Measurements from ENCODE around the gene PPP1R15A.
A peak's percentile ranks its signal among the peaks of the same experiment; 100 is the strongest.

DNA sequence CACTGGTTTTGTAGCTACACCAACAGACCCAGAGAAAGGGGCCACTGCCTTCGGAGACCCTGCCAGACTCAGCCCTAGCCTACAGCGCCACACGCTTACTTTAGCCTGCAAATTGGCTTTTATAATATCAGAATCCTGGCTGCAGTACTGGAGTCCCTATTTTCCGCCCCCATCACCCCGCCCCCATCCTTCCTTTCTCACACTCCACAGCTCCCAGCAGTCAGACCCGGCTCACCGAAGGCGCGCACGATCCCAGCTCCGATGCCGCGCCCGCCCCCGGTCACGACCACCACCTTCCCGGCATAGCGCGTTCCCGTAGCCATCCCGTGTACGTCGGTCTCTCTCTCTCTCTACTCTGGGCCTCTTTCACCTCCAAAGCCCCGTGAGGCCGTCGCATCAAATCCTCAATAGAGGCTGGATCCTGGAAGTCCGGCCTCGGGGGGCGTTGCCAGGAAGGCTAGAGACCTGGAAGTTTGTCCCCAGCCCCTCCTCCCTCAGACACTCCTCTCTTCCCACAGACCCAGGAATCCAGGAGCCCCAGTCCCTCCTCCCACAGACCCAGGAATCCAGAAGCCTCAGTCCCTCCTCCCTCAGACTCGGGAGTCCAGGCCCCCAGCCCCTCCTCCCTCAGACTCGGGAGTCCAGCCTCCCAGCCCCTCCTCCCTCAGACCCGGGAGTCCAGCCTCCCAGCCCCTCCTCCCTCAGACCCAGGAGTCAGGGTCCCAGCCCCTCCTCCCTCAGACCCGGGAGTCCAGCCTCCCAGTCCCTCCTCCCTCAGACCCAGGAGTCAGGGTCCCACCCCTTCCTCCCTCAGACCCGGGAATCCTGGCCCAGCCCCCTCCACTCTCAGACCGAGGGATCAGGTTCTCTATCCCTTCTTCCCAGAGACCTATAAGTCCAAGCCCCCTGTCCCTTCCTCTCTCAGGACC, 35.9 kb upstream of the PPP1R15A start, which contains the start of gene HSD17B14:
- TF ChIP-seq TAF1 (conservative IDR thresholded peaks at IDR 0.05) = no peak
- TF ChIP-seq, protein P1, sequence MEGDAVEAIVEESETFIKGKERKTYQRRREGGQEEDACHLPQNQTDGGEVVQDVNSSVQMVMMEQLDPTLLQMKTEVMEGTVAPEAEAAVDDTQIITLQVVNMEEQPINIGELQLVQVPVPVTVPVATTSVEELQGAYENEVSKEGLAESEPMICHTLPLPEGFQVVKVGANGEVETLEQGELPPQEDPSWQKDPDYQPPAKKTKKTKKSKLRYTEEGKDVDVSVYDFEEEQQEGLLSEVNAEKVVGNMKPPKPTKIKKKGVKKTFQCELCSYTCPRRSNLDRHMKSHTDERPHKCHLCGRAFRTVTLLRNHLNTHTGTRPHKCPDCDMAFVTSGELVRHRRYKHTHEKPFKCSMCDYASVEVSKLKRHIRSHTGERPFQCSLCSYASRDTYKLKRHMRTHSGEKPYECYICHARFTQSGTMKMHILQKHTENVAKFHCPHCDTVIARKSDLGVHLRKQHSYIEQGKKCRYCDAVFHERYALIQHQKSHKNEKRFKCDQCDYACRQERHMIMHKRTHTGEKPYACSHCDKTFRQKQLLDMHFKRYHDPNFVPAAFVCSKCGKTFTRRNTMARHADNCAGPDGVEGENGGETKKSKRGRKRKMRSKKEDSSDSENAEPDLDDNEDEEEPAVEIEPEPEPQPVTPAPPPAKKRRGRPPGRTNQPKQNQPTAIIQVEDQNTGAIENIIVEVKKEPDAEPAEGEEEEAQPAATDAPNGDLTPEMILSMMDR (IDR thresholded peaks at IDR 0.05; ENCODE audit: low read depth, low read length, missing input control) = no peak
- TF ChIP-seq RAD21 (IDR thresholded peaks at IDR 0.05) = peak; percentile 3 to 4
- TF ChIP-seq YY1 (IDR thresholded peaks at IDR 0.05) = no peak
- TF ChIP-seq SP1 (IDR thresholded peaks at IDR 0.05) = peak; percentile 12
- TF ChIP-seq, protein P2, sequence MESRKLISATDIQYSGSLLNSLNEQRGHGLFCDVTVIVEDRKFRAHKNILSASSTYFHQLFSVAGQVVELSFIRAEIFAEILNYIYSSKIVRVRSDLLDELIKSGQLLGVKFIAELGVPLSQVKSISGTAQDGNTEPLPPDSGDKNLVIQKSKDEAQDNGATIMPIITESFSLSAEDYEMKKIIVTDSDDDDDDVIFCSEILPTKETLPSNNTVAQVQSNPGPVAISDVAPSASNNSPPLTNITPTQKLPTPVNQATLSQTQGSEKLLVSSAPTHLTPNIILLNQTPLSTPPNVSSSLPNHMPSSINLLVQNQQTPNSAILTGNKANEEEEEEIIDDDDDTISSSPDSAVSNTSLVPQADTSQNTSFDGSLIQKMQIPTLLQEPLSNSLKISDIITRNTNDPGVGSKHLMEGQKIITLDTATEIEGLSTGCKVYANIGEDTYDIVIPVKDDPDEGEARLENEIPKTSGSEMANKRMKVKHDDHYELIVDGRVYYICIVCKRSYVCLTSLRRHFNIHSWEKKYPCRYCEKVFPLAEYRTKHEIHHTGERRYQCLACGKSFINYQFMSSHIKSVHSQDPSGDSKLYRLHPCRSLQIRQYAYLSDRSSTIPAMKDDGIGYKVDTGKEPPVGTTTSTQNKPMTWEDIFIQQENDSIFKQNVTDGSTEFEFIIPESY (IDR thresholded peaks at IDR 0.05) = no peak
- TF ChIP-seq, protein P3, sequence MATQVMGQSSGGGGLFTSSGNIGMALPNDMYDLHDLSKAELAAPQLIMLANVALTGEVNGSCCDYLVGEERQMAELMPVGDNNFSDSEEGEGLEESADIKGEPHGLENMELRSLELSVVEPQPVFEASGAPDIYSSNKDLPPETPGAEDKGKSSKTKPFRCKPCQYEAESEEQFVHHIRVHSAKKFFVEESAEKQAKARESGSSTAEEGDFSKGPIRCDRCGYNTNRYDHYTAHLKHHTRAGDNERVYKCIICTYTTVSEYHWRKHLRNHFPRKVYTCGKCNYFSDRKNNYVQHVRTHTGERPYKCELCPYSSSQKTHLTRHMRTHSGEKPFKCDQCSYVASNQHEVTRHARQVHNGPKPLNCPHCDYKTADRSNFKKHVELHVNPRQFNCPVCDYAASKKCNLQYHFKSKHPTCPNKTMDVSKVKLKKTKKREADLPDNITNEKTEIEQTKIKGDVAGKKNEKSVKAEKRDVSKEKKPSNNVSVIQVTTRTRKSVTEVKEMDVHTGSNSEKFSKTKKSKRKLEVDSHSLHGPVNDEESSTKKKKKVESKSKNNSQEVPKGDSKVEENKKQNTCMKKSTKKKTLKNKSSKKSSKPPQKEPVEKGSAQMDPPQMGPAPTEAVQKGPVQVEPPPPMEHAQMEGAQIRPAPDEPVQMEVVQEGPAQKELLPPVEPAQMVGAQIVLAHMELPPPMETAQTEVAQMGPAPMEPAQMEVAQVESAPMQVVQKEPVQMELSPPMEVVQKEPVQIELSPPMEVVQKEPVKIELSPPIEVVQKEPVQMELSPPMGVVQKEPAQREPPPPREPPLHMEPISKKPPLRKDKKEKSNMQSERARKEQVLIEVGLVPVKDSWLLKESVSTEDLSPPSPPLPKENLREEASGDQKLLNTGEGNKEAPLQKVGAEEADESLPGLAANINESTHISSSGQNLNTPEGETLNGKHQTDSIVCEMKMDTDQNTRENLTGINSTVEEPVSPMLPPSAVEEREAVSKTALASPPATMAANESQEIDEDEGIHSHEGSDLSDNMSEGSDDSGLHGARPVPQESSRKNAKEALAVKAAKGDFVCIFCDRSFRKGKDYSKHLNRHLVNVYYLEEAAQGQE (IDR thresholded peaks at IDR 0.05) = no peak
- TF ChIP-seq HNF4A (conservative IDR thresholded peaks at IDR 0.05) = peak in 1 of 2 donors; percentile 3
- TF ChIP-seq, protein P4, sequence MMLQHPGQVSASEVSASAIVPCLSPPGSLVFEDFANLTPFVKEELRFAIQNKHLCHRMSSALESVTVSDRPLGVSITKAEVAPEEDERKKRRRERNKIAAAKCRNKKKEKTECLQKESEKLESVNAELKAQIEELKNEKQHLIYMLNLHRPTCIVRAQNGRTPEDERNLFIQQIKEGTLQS (IDR thresholded peaks at IDR 0.05) = no peak

All from liver (tissue), 3 donors.